Superior temporal gyrus (tissue), 1 donor: ENCODE results near the gene NOX3.
"Not testable (repeated sequence)": the region's sequence is repeated elsewhere in the genome, so short reads cannot be mapped to it uniquely, and the experiment has no call there.

Source experiments
- DNase-seq: peaks from one replicate; pipeline ENCODE4 v3.0.0-alpha.2; 2016; ENCODE audit errors: extremely low spot score

The NOX3 gene, protein sequence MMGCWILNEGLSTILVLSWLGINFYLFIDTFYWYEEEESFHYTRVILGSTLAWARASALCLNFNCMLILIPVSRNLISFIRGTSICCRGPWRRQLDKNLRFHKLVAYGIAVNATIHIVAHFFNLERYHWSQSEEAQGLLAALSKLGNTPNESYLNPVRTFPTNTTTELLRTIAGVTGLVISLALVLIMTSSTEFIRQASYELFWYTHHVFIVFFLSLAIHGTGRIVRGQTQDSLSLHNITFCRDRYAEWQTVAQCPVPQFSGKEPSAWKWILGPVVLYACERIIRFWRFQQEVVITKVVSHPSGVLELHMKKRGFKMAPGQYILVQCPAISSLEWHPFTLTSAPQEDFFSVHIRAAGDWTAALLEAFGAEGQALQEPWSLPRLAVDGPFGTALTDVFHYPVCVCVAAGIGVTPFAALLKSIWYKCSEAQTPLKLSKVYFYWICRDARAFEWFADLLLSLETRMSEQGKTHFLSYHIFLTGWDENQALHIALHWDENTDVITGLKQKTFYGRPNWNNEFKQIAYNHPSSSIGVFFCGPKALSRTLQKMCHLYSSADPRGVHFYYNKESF

DNA sequence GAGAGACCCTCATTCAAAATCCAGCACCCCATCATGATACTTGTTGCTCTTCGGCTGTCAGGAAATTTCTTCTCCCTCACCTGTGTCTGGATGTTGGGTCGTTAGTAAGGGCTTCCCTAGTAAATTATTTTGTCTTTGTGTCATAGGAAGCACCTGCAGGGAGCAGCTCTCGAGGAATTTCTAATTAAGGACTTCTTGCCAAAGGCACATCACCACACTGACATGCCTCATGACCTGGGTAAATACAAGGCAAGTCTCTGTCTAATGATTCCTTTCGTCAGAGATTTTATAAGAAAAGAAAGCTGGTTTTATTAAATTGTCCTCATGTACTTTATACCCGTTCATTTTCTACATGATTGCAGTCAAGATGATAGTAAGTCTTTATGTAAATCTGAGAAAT is at the start of gene NOX3:
Gene NOX3 (minus strand): TSS at position 74 of the 400 bp plus-strand sequence. CDS start 39 bp downstream, at position 35.
- DNase-seq: no peak

GRCh38 chr6:155504848-155505607 is 49.4 kb upstream of the NOX3 start:
- DNase-seq: no peak

DNA sequence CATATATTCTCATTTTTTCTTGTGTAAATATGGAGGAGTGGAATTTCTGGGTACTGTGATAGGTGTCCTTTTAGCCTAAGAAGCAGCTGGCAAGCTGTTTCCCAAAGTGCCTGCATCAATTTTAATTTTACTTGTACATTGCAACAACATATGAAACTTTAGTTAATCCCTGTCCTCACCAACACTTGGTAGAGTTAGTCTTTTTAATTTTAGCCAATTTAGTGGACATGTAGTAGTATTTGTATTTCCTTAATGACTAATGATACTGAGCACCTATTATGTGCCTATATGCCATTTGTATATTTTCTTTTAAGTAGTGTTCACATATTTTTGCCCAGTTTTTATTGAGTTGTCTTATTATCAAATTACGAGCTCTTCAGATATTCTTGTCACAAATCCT is 46.8 kb upstream of the NOX3 start:
- no peak for DNase-seq

DNA sequence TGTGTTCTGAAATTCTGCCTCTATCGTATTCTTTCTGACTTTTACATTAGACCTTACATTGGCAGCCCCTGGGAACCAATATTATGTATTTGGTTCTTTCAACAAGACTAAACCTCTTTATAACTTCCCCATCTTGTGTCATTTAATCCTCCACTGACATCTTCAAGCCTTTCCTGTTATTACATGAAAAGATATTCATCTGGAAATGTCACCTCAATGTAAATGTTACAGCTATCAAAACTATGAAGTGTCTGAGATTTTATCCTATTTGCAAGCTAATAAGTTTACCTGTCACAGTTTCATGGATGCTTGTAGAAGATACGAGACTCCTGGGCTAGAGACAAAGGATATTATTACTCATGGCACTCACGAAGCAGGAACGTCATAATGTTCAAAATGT is 43.9 kb upstream of the NOX3 start:
- DNase-seq: no peak

- no peak for DNase-seq
Measured at GRCh38 chr6:155498370-155498769, 42.7 kb upstream of the NOX3 start.

- no peak for DNase-seq
Measured at GRCh38 chr6:155497273-155497672, 41.6 kb upstream of the NOX3 start.

DNA sequence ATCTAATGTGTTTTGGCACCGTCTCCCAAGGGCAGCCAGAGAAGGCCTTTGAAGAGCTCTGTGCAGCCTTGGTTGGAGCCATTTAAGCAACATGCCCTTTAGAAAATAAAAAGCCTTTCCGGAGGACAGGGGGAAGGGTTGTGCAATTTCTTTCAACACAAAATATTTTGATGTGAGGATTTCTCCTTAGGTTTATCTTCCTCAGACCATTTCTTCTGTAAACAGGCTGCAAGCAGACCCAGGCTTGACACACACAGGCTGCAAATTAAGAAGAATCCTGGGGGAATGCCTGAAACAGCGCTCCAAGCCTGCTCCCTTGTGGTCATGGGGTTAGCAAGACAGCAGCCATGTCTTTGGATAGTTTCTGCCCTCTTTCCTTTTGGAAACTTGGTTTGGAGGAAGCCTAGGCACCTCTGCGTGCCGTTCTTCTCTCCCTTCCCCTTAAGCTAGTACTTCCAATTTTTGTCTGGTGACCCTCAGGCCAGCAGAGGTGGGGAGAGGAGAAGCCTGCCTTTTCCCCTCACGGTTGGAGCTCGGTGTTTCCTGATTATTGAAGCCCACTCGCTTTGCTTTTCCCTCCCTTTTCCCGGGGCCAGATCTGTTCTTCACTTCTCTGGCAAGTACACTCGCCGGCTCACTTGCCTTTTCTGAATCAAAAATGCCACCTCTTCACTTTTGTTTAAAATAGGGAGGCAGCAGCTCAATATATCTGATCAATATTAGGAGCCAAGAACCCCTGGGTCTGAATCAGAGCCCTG is 39.6 kb upstream of the NOX3 start:
- peak; percentile 25 for DNase-seq

- DNase-seq: peak; percentile 15
Measured at GRCh38 chr6:155493694-155494143, 38.1 kb upstream of the NOX3 start.

DNA sequence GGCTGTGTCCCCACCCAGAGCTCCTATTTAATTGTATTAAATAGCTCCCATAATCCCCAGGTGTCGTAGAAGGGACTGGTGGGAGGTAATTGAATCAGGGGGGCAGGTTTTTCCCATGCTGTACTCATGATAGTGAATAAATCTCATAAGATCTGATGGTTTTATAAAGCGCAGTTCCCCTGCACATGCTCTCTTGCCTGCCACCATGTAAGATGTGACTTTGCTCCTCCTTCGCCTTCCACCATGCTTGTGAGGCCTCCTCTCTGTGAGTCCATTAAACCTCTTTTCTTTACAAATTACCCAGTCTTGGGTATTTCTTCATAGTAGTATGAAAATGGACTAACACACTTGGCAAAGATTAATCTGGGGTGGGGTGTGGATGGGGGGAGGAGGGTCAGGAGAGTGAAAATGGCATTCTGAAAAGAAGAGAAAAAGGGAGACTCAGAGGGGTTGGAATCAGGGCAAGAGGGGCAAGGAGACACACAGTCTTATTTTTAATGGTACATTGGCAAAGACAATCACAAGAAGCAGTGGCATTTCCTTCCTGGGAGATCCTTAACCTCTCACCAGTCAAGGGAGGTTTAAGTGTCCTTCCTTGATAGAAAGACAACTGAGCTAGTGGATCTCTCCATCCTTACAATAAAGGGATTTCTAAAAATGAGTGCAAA is 37.5 kb upstream of the NOX3 start:
- no peak for DNase-seq

DNA sequence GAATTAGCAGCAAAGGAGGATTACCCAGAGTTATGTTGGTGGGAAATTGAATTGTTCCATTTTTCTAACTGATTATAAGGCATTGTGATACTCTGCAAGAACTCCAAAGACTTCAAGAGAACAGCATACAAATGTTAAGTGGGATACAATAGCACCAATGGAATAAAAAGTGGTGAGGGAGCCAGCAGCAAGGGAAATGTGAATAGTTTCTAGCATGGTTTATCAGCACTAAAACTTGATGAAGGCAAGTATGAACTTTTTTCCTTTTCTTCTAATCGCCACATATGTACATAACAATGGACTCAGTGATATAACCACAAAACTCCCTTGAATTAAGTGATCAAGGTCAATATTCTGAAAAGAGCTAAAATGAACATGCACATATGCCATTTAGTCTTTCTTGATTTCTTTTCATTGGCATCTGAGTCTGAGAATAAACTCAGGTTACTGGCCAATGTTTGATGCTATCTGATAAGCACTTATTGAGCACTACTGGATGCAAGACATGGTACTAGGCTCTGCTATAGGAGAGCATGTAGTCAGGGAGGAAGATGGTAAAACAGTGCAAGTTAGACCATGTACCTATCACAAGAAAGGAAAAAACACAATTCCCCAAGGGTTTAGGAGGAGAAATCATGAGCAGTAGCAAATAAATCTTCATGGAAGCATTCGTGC is 36.6 kb upstream of the NOX3 start:
- no peak for DNase-seq

DNA sequence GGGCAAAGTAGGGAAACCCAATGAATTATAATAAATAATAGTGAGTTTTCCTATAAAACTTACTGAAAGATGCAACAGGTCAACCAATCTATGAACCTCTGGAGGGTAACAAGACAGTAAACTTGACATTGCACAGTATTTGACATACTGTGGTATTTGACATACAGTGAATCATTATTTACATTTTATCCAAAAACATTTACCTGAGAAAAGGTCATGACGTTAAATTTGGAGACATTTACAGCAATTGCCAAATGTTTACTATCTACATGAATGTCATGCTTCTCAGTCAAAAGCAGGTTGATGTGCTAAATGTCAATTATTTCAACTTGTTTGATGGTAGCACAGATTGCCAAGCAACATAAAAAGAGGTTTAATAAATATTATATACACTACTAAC is 35.8 kb upstream of the NOX3 start:
- DNase-seq: no peak

GRCh38 chr6:155488197-155488596 is 32.6 kb upstream of the NOX3 start:
- not testable (repeated sequence) for DNase-seq

DNA sequence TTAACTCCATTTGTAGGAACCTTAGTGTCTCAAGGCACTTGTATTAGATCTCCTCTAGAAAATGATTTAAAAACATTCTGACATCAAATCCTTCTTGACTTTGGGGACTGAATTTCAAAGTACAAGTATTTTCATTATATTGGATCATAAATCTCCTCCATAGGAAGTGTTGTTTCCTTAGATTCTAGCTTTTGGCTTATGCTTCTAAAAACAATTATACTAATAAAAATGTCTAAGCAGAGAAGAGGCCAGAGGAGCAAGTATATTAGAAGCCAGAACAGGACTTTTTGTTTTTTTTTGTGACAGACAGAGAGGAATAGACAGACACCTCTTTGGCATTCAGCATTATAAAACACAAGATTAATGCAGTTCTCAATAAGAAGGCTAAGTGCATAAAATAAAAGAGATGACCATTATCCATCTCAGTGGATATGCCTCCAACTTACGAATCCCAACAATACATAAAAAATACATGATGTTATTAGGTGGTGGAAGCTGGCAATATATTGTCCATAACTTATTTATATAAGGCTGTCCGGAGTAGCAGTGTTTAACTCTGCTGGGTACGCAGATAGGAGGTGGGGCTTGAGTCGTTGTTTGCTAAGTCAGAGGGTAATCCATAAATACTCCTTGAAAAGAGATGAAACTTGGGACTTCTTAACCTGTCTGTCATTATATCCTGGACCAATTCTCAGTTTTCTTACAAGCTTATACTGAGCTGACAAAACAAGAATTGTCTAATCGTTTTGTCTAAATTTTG is 31.9 kb upstream of the NOX3 start:
- DNase-seq: no peak

DNA sequence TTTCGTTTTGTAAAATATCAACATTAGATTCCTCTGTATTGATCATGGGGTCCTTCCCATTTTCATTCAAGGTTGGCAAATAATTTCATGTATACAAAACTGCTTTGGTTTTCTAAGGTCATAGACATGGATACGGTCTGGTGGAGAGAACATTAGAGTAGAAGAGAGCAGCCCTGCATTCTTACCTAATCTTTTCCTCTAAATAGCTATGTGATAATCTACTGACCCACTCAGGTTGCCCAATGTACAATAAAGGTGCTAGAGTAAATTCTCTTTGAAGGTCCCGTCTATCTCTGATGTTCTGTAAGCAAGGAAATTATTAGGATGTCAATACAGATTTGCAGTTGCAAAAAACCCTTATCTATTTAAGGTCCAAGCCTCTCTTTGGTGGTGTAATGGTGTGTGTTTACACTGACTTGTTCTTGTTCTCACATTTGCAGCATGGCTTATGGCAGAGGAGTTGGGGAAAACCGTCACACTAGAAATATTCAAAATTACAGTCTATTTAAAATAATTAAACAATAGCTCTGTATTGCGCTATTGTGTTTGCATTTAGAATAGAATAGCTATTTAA is 31.2 kb upstream of the NOX3 start:
- DNase-seq: no peak

DNA sequence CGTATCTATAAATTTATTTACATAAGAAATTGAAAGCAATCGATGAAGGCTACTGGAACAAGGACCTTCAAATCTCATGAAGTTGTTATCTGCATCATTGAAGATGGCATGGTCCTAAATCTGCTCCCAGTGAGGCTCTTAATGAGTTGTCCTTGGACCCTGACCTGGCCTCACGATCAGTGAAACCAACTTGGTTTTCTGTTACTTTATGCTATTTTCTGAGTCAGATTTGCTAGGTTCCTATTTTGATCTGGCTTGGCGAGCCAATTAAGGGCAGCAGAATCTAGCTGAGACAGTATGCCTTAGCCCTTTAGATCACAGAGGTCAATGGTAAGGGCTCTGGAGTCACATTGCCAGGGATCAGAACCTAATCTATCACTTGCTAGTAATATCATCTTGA is 30.1 kb upstream of the NOX3 start:
- DNase-seq: no peak

DNA sequence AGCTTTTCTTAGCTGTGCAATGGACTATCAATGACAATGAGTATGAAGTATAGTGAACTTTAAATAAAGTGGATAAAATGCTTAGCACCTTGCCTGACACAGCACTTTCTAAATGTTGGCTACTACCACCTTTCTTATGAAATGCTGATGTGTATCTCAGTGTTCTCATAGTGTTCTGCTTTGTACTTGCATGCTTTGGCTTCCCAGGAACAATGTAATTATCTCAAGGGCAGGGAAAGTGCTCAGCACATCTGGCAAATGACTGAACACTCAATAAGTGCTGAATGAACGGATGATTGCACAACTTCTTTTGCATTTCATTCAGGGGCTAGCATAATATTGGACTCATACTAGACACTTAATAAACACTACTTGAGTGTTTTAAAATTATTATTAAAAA is 28.2 kb upstream of the NOX3 start:
- DNase-seq: no peak

DNA sequence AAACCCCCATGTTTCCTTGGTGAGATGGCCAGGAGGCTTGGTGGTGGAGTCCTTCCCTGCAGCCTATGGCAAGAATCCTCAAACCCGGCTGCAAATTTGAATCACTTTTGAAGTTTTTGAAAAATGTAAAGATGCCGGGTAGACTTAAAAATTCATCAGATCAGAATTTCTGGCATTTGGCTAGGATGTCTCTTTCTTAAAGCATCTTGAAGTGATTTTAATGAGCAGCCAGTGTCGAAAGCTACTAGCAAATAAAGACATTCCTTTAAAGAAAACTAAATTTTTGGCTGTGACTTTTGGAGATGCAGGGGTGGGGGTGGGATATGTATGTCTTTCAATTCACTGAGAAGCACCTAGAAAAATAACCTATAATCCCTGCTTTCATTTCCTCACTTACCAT is 25.6 kb upstream of the NOX3 start:
- DNase-seq: no peak

GRCh38 chr6:155473741-155474140 is 18.1 kb upstream of the NOX3 start:
- DNase-seq: no peak

DNA sequence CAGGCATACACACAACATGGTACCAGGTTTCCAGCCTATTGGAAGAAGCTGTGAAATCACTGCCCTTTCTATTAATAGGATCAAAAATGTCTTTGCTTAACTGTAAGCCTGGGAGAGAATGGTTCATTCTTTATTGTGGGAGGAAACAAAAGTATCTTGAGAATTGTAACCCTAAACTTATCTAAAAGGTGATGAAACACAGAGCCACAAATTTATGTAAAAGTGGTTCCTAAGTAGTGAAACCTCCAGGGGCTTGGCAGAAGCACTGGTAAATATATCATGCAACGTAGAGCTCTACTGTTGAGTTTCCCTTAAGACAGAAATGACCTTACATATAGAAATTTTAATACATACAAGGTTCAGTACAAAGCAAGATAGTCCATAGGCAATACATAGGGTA is 17.2 kb upstream of the NOX3 start:
- DNase-seq: no peak
